Tibial artery (tissue), 4 donors: Measurements from ENCODE around the gene CDC42BPA.

Source experiments
- DNase-seq, 2 donors: peaks; one replicate each; pipeline ENCODE4 v3.0.0-alpha.2; 2019
- H3K27ac ChIP-seq, 2 donors: fragments of 200-600 bp; sonication (generic) in 1 of 2; 1 replicate in 1 of 2; 2 replicates in 1 of 2; pipeline ENCODE4 v1.5.1; 2018 to 2019; ENCODE audit warnings: mild to moderate bottlenecking in 1 of 2
- H3K27me3 ChIP-seq, 2 donors: fragments of 200-600 bp; sonication (generic) in 1 of 2; one replicate each; pipeline versions ENCODE4 v1.5.1 to v1.6.0; 2016 to 2019
- H3K36me3 ChIP-seq, 3 donors: fragments of 200-600 bp; sonication (generic) in 2 of 3; one replicate each; pipeline ENCODE4 v1.5.1; 2016 to 2019; ENCODE audit warnings: mild to moderate bottlenecking in 2 of 3
- H3K4me1 ChIP-seq, 4 donors: fragments of 200-600 bp; sonication (generic) in 2 of 4; 1 replicate in 3 of 4; 2 replicates in 1 of 4; pipeline ENCODE4 v1.5.1; 2016 to 2019
- H3K4me3 ChIP-seq, 2 donors: fragments of 200-600 bp; sonication (generic) in 1 of 2; 1 replicate in 1 of 2; 2 replicates in 1 of 2; pipeline ENCODE4 v1.5.1; 2018 to 2019; ENCODE audit warnings: mild to moderate bottlenecking in 2 of 2
- H3K9me3 ChIP-seq, 3 donors: fragments of 200-600 bp; sonication (generic) in 1 of 3; one replicate each; pipeline ENCODE4 v1.5.1; 2016 to 2019
- intact Hi-C: fragments of 100-400 bp; cut with DNase I; formaldehyde crosslinking; loops from one replicate; pipeline ENCODE4 v1.15.0; 2023; ENCODE audit warnings: low total_unique reads
- TF ChIP-seq, protein P1 (sequence below), 2 experiments: fragments of 200-600 bp in 1 of 2; fragments of 450-650 bp in 1 of 2; IDR thresholded peaks; one replicate each; pipeline ENCODE4 v1.5.1; 2017 to 2019; ENCODE audit warnings: antibody characterized with exemption in 2 of 2, mild to moderate bottlenecking in 1 of 2, moderate library complexity in 1 of 2

Gene CDC42BPA

DNA sequence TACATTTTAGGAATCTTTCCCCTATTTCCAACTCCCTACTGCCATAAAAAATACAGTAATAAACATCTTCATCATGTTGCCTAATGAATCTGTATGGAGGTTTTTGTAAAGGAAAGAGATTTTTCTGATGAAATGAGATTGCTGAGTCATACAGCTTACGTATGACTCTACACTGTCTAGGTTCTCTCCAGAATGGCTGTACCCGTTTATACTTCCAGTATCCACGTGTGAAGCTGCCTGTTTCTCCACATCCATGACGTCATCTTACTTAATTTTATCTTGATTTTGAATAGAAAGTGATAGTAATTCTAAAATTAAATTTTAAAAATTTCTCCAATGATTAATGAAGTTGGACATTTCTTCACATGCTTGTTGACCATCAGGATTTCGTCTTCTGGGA is 274.5 kb downstream of the CDC42BPA start:
- Histone ChIP-seq H3K4me1 (no peaks in the 10 kb centered on the region), H3K36me3 (peaks cover 16 to 29% (median 18%) of the 10 kb centered on the region in 3 donors), H3K27ac (no peak overlapping the region), H3K27me3 (no peaks in the 10 kb centered on the region), H3K9me3 (no peaks in the 10 kb centered on the region), H3K4me3 (no peak overlapping the region)
- DNase-seq, result no peak
- TF ChIP-seq, protein P1, sequence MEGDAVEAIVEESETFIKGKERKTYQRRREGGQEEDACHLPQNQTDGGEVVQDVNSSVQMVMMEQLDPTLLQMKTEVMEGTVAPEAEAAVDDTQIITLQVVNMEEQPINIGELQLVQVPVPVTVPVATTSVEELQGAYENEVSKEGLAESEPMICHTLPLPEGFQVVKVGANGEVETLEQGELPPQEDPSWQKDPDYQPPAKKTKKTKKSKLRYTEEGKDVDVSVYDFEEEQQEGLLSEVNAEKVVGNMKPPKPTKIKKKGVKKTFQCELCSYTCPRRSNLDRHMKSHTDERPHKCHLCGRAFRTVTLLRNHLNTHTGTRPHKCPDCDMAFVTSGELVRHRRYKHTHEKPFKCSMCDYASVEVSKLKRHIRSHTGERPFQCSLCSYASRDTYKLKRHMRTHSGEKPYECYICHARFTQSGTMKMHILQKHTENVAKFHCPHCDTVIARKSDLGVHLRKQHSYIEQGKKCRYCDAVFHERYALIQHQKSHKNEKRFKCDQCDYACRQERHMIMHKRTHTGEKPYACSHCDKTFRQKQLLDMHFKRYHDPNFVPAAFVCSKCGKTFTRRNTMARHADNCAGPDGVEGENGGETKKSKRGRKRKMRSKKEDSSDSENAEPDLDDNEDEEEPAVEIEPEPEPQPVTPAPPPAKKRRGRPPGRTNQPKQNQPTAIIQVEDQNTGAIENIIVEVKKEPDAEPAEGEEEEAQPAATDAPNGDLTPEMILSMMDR (IDR thresholded peaks at IDR 0.05), result no peak
- intact Hi-C loops, result no loop called here

DNA sequence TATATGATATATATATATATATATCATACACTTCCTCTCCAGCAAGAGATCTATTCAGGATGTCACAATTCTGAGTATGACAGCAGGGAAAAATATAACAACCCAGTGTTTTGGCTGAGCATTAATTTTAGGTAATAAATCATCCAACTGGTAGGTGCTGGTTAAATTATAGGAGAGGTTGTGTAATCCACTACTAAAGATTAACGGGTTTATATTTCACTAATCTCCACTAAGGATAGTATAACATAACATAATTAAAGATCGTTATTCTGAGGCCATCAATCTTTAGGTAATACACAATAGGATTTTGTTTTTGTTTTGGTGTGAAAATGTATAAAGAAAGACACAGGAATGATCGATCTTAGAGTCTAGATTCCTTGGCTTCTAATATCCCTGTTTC is 276.0 kb downstream of the CDC42BPA start:
- intact Hi-C loops, result loop anchor here (1.0 kb wide), 1 partner anchor 133 kb away; no protein-coding TSS in a partner anchor
- TF ChIP-seq, protein P1 (IDR thresholded peaks at IDR 0.05), result no peak
- no peaks in the 10 kb centered on the region for H3K4me1 ChIP-seq
- no peak overlapping the region for H3K27ac ChIP-seq
- no peaks in the 10 kb centered on the region for H3K27me3 ChIP-seq
- H3K4me3 ChIP-seq, result no peak overlapping the region
- no peak for DNase-seq
- no peaks in the 10 kb centered on the region for H3K9me3 ChIP-seq
- H3K36me3 ChIP-seq, result peaks cover 25 to 31% (median 26%) of the 10 kb centered on the region in 3 donors

DNA sequence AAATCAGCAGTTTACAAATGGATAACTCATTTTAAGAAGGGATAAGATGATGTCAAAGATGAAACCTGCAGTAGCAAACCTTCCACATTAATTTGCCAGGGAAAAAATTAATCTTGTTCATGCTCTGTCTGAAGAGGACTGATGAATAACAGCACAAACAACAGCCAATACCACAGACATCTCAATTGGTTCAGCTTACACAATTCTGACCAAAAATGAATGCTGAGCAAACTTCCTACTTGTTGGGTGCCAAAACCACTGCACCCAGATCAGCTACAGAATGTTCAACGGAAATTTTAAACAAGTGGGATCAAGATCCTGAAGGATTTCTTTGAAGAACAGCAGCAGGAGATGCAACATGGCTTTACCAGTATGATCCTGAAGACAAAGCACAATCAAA is 279.9 kb downstream of the CDC42BPA start:
- Histone ChIP-seq H3K27ac (no peak overlapping the region), H3K36me3 (peaks cover 25 to 31% (median 26%) of the 10 kb centered on the region in 3 donors)
- DNase-seq, result no peak

DNA sequence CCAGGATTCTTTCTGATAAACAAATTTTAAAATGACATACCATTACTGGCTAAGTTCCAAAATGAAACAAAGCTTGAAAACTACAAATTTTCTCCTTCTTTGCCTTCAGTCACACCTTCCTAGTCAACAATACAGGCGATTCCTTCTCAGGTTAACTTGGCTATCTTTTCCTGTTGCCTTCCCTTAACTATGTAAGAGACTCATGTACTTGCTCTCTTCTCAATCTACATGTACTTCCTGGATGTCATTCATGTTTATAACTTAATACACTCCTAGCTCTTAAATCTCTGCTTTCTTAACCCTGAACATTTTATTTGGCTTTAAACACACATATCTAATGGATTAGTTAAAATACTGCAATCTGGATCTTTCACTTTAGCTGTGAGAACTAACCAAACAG is 281.2 kb downstream of the CDC42BPA start:
- H3K4me3 ChIP-seq, result no peak overlapping the region
- no peak for DNase-seq
- no peaks in the 10 kb centered on the region for H3K4me1 ChIP-seq
- TF ChIP-seq, protein P1 (IDR thresholded peaks at IDR 0.05), result no peak
- no peaks in the 10 kb centered on the region for H3K9me3 ChIP-seq
- intact Hi-C loops, result no loop called here
- H3K27me3 ChIP-seq, result no peaks in the 10 kb centered on the region
- H3K36me3 ChIP-seq, result peaks cover 35 to 42% (median 36%) of the 10 kb centered on the region in 3 donors
- H3K27ac ChIP-seq, result no peak overlapping the region

More for the DNA sequence above, 279.9 kb downstream of the CDC42BPA start:
- no peaks in the 10 kb centered on the region for H3K27me3 ChIP-seq
- no peaks in the 10 kb centered on the region for H3K4me1 ChIP-seq
- intact Hi-C loops, result no loop called here
- no peak overlapping the region for H3K4me3 ChIP-seq
- H3K9me3 ChIP-seq, result no peaks in the 10 kb centered on the region
- TF ChIP-seq, protein P1 (IDR thresholded peaks at IDR 0.05), result no peak

DNA sequence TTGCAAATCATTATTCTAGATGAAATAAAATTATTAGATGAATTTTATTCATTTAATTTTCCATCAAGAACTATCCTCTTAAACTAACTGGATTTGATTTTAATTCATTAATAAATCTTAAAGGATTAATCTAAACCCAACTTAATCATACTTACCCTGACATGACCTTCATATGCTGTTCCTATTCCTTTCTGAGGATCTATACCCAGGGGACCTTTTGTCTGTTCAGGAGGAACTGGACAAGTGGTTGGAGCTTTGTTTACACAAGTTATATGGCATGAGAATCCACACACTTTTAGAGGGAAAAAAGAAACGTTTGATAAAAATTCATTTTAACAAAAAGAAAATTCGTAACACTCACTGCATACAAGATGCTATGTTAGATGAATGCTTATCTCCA is 283.0 kb downstream of the CDC42BPA start:
- H3K36me3 ChIP-seq, result peaks cover 41 to 49% (median 43%) of the 10 kb centered on the region in 3 donors
- no peaks in the 10 kb centered on the region for H3K9me3 ChIP-seq
- H3K4me3 ChIP-seq, result no peak overlapping the region
- no peaks in the 10 kb centered on the region for H3K27me3 ChIP-seq
- TF ChIP-seq, protein P1 (IDR thresholded peaks at IDR 0.05), result no peak
- H3K27ac ChIP-seq, result no peak overlapping the region
- DNase-seq, result no peak
- H3K4me1 ChIP-seq, result no peaks in the 10 kb centered on the region
- intact Hi-C loops, result no loop called here

DNA sequence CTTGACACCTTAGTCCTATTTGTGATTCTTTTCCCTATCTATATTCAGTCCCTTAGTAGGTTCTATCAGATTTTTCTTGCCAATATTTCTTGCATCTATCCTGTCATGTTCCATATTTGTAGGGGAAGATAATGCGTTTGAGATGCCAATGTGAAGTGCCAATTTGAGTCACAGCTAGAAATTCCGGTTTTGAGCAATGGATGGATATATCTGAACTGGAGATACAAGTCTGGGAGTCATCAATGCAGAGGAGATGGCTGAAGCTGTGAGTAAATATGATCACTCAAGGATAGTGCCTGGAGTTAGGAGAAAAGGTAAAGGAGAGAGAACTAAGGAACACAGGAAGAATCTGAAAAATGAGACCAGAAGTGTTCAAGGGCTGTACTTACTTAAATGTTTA is 284.4 kb downstream of the CDC42BPA start:
- Histone ChIP-seq H3K36me3 (peaks cover 34 to 38% (median 38%) of the 10 kb centered on the region in 3 donors), H3K27me3 (no peaks in the 10 kb centered on the region), H3K4me3 (no peak overlapping the region), H3K4me1 (no peaks in the 10 kb centered on the region), H3K27ac (no peak overlapping the region), H3K9me3 (no peaks in the 10 kb centered on the region)
- TF ChIP-seq, protein P1 (IDR thresholded peaks at IDR 0.05), result no peak
- no peak for DNase-seq
- intact Hi-C loops, result no loop called here
